Hematopoietic multipotent progenitor cell treated with erythropoietin and hydrocortisone succinate and interleukin-3 and kit ligand, for 4 days (in vitro differentiated cells): ENCODE results near the gene KLK8.
A peak's percentile ranks its signal among the peaks of the same experiment; 100 is the strongest.
"Not testable (repeated sequence)": the region's sequence is repeated elsewhere in the genome, so short reads cannot be mapped to it uniquely, and the experiment has no call there.

Source experiments
- DNase-seq: peaks from one replicate; pipeline ENCODE4 v3.0.0-alpha.2; 2015

The KLK8 gene

GRCh38 chr19:51016798-51017683, 15.6 kb upstream of the KLK8 start:
- DNase-seq = peak; percentile 80

GRCh38 chr19:51015691-51016267, 14.4 kb upstream of the KLK8 start:
- DNase-seq = no peak

- DNase-seq = no peak
These were observed 12.8 kb upstream of the KLK8 start for GRCh38 chr19:51014242-51014641.

GRCh38 chr19:51012661-51013190, 11.3 kb upstream of the KLK8 start:
- DNase-seq = no peak

GRCh38 chr19:51010066-51010795, 8.8 kb upstream of the KLK8 start:
- no peak for DNase-seq

- DNase-seq = no peak
These were observed 7.9 kb upstream of the KLK8 start for GRCh38 chr19:51009061-51009891.

- no peak for DNase-seq
These were observed 6.1 kb upstream of the KLK8 start for GRCh38 chr19:51007488-51007887.

GRCh38 chr19:51006406-51006805, 5.0 kb upstream of the KLK8 start:
- no peak for DNase-seq

- DNase-seq = no peak
These were observed 3.8 kb upstream of the KLK8 start for GRCh38 chr19:51005248-51005647.

- no peak for DNase-seq
These were observed 1.9 kb upstream of the KLK8 start for GRCh38 chr19:51003316-51003715.

GRCh38 chr19:51002542-51003311, 1.3 kb upstream of the KLK8 start:
- peak; percentile 69 for DNase-seq

GRCh38 chr19:51002089-51002532, 707 bp upstream of the KLK8 start:
- no peak for DNase-seq

GRCh38 chr19:51000981-51001380, 423 bp downstream of the KLK8 start:
- DNase-seq = no peak

- DNase-seq = no peak
These were observed 978 bp downstream of the KLK8 start for GRCh38 chr19:51000426-51000825.

- no peak for DNase-seq
These were observed 2.7 kb downstream of the KLK8 start for GRCh38 chr19:50998686-50999085.

GRCh38 chr19:50998061-50998460, 3.3 kb downstream of the KLK8 start:
- no peak for DNase-seq

GRCh38 chr19:50994129-50994528, 7.3 kb downstream of the KLK8 start:
- DNase-seq = no peak

- no peak for DNase-seq
These were observed 8.8 kb downstream of the KLK8 start for GRCh38 chr19:50992666-50993035.

- not testable (repeated sequence) for DNase-seq
These were observed 17.0 kb downstream of the KLK8 start for GRCh38 chr19:50984416-50984815.

GRCh38 chr19:50983625-50984292, 17.6 kb downstream of the KLK8 start, which contains the start of gene KLK7:
Gene KLK7 (minus strand): TSS chr19:50983917. CDS start chr19:50982399, 1,518 bp downstream.
- peak; percentile 30 for DNase-seq

GRCh38 chr19:50982186-50982585, 19.2 kb downstream of the KLK8 start:
- no peak for DNase-seq
